Suprapubic skin (tissue), 4 donors: Measurements from ENCODE around the gene DMGDH. TPM values are rescaled to one million over a fixed set of nuclear protein-coding genes. Genes with fewer than 3 reads are reported as not detected.

Experiments
- DNase-seq, 2 donors: peaks; one replicate each; pipeline ENCODE4 v3.0.0-alpha.2; 2019; ENCODE audit warnings: low spot score in 2 of 2
- H3K27ac ChIP-seq: fragments of 200-600 bp; sonication (generic); one replicate; pipeline ENCODE4 v1.5.1; 2019
- H3K27me3 ChIP-seq: fragments of 200-600 bp; sonication (generic); one replicate; pipeline ENCODE4 v1.5.1; 2019
- H3K36me3 ChIP-seq: fragments of 200-600 bp; sonication (generic); one replicate; pipeline ENCODE4 v1.5.1; 2019
- H3K4me1 ChIP-seq: fragments of 200-600 bp; sonication (generic); one replicate; pipeline ENCODE4 v1.5.1; 2019
- H3K4me3 ChIP-seq: fragments of 200-600 bp; sonication (generic); one replicate; pipeline ENCODE4 v1.5.1; 2019; ENCODE audit warnings: mild to moderate bottlenecking
- H3K9me3 ChIP-seq: fragments of 200-600 bp; sonication (generic); one replicate; pipeline ENCODE4 v1.5.1; 2019
- EP300 ChIP-seq: sonication (generic); formaldehyde crosslinking; IDR thresholded peaks from one replicate; pipeline ENCODE4 v1.6.1; 2017; ENCODE audit warnings: antibody characterized with exemption
- POLR2A ChIP-seq, 2 donors: fragments of 450-650 bp; IDR thresholded peaks; one replicate each; pipeline ENCODE4 v1.6.1; 2017; ENCODE audit warnings: antibody characterized with exemption in 2 of 2, mild to moderate bottlenecking in 2 of 2, moderate library complexity in 2 of 2
- POLR2AphosphoS5 ChIP-seq, 3 donors: sonication (generic); formaldehyde crosslinking; IDR thresholded peaks; one replicate each; pipeline ENCODE4 v1.6.1; 2017; ENCODE audit warnings: antibody characterized with exemption in 3 of 3
- WGBS: methylation state at CpG from one replicate; pipeline ENCODE4 v1.1.5; 2018; 5-methylcytosine and 5-hydroxymethylcytosine counted together
- total RNA-seq, 4 donors: library from RNA; depleted of rRNA; stranded (reverse); fragments of >200 nt; gene quantifications; one replicate each; pipeline ENCODE4 v1.1.0, GENCODE V29; 2016
- TF ChIP-seq, protein P1 (sequence below), 2 donors: fragments of 200-600 bp in 1 of 2; fragments of 450-650 bp in 1 of 2; sonication (generic) in 1 of 2; IDR thresholded peaks; one replicate each; pipeline ENCODE4 v1.5.1; 2016 to 2019; ENCODE audit warnings: antibody characterized with exemption in 2 of 2, mild to moderate bottlenecking in 1 of 2, moderate library complexity in 1 of 2

Gene DMGDH
- total RNA-seq, 4 donors from 2014 or later = 0.55 to 2.8 (median 1.1) TPM; not detected in 1

DNA sequence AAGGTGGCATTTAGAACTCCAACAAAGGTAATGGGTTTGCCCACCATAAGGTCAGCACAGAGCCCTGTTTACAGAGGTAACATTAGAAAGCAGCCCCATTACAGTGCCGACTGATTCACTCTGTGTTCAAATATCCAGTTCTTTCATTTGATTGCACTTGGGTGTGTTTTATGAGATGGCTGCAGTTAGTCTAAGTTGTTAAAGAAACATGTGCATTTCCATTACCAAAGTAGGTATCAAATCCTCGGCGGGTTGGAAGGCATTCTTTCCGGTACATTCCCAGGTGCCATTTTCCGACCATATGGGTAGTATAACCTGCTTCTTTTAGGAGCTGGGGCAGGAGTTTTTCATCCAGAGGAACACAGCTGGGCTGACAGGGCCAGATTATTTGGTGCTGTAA is 100.7 kb downstream of the DMGDH start:
- Histone ChIP-seq H3K27me3 (no peaks in the 10 kb centered on the region), H3K27ac (no peak overlapping the region), H3K36me3 (no peaks in the 10 kb centered on the region), H3K9me3 (no peaks in the 10 kb centered on the region), H3K4me3 (no peak overlapping the region), H3K4me1 (peaks cover 18% of the 10 kb centered on the region)
- TF ChIP-seq EP300 (no peak), POLR2AphosphoS5 (IDR thresholded peaks at IDR 0.05) (no peak), POLR2A (IDR thresholded peaks at IDR 0.05) (no peak)
- TF ChIP-seq, protein P1, sequence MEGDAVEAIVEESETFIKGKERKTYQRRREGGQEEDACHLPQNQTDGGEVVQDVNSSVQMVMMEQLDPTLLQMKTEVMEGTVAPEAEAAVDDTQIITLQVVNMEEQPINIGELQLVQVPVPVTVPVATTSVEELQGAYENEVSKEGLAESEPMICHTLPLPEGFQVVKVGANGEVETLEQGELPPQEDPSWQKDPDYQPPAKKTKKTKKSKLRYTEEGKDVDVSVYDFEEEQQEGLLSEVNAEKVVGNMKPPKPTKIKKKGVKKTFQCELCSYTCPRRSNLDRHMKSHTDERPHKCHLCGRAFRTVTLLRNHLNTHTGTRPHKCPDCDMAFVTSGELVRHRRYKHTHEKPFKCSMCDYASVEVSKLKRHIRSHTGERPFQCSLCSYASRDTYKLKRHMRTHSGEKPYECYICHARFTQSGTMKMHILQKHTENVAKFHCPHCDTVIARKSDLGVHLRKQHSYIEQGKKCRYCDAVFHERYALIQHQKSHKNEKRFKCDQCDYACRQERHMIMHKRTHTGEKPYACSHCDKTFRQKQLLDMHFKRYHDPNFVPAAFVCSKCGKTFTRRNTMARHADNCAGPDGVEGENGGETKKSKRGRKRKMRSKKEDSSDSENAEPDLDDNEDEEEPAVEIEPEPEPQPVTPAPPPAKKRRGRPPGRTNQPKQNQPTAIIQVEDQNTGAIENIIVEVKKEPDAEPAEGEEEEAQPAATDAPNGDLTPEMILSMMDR (IDR thresholded peaks at IDR 0.05) = no peak
- WGBS = 86% methylated on average over 5 of the region's 5 CpGs
- DNase-seq = no peak

DNA sequence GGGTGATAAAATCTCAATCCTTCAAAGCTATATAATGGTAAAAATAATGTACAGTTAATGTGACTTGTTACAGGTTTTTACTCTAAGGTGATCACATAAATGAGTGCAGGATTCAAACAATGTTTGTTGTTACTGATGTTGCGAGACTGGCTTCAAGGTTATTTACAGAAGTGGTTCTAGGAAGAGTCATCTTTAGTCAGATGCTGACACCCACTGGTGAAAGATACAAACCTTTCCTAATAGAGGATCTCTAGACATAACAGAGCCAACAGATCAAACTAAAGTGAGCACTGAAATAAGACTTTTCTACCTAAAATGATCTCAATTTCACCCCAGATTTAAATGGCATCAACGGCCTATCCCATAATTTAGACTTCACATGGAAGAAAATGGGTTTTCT is 104.6 kb downstream of the DMGDH start:
- no peak overlapping the region for H3K27ac ChIP-seq
- TF ChIP-seq, protein P1 (IDR thresholded peaks at IDR 0.05) = peak; percentile 21
- TF ChIP-seq POLR2AphosphoS5 (IDR thresholded peaks at IDR 0.05) = no peak
- H3K4me1 ChIP-seq = no peaks in the 10 kb centered on the region
- WGBS = 55% methylated on average over 2 of the region's 2 CpGs
- no peaks in the 10 kb centered on the region for H3K27me3 ChIP-seq
- H3K4me3 ChIP-seq = no peak overlapping the region
- H3K36me3 ChIP-seq = no peaks in the 10 kb centered on the region
- no peak for DNase-seq
- no peaks in the 10 kb centered on the region for H3K9me3 ChIP-seq

DNA sequence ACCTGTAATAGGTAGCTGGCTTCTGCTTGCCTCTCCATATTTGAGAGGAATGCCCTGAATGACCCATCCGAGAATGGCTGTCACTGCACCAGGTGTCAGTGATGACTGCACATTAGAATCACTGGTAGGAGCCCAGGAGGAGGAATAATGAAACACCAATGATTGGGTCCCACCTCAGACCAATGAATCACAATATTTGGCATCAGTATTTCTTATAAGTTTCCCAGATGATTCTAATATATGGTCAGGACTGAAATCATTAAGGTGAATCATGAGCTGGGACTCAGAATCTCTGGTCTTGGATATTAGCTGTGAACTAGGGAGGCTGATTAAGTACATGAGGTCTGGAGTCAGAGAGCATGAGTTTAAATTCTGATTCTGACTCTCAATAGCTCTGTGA is 107.7 kb downstream of the DMGDH start:
- H3K36me3 ChIP-seq = no peaks in the 10 kb centered on the region
- H3K4me3 ChIP-seq = no peak overlapping the region
- no peak for DNase-seq
- no peaks in the 10 kb centered on the region for H3K9me3 ChIP-seq
- H3K4me1 ChIP-seq = no peaks in the 10 kb centered on the region
- TF ChIP-seq EP300 = no peak
- H3K27me3 ChIP-seq = no peaks in the 10 kb centered on the region
- no peak overlapping the region for H3K27ac ChIP-seq
- 63% methylated on average over 1 of the region's 1 CpG for WGBS

DNA sequence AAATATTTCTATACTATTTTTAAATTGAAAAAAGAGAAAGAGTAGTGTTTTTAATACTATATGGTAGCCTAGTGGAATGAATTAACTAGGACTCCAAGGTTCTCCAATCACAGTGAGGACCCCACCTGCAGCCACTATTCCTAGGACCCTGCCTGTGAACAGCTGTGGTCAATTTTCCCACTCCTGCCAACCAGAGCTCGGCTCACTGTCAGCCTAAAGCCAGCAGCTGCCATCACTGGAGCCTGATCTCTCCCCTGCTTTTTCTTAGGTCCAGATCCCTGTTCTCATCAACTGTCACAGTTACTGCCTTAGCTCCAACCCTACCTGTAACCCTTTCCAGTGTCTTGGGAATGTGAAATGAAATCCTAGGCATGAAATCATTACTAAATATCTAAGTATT is 109.7 kb downstream of the DMGDH start:
- Histone ChIP-seq H3K27ac (no peak overlapping the region), H3K4me1 (no peaks in the 10 kb centered on the region), H3K36me3 (no peaks in the 10 kb centered on the region), H3K27me3 (no peaks in the 10 kb centered on the region), H3K9me3 (no peaks in the 10 kb centered on the region), H3K4me3 (no peak overlapping the region)
- no peak for TF ChIP-seq EP300
- TF ChIP-seq, protein P1 (IDR thresholded peaks at IDR 0.05) = no peak
- TF ChIP-seq POLR2A (IDR thresholded peaks at IDR 0.05) = no peak
- TF ChIP-seq POLR2AphosphoS5 (IDR thresholded peaks at IDR 0.05) = no peak
- no peak for DNase-seq
- 100% methylated on average over 1 of the region's 1 CpG for WGBS

DNA sequence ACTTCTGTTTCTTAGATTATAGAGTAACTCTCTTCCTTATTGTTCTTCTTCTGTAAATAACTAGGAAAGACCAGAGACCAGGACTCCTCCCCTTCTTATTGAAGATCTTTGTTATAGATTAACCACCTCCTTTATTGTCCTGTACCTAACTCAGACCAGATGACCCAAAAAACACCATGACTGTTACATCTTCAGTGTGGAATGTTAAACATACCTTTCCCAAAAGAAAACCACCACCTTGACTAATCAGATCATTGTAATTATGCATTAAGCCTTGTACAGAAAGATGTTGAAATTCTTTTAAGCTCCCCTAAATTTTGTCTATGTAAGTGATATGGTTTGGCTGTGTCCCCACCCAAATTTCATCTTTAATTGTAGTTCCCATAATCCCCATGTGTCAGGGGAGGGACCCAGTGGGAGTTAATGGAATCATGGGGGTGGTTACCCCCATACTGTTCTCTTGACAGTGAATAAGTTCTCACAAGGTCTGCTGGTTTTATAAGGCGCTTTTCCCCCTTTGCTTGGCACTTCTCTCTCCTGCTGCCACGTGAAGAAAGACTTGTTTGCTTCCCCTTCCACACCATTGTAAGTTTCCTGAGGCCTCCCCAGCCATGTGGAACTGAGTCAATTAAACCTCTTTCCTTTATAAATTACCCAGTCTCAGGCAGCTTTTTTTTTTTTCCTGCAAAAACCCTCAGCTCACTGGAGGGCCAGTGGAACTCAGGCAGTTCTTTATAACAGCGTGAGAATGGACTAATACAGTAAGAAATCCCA is 110.6 kb downstream of the DMGDH start:
- H3K36me3 ChIP-seq = no peaks in the 10 kb centered on the region
- H3K4me1 ChIP-seq = no peaks in the 10 kb centered on the region
- H3K9me3 ChIP-seq = no peaks in the 10 kb centered on the region
- TF ChIP-seq EP300 (no peak), POLR2A (IDR thresholded peaks at IDR 0.05) (no peak), POLR2AphosphoS5 (IDR thresholded peaks at IDR 0.05) (no peak)
- TF ChIP-seq, protein P1 (IDR thresholded peaks at IDR 0.05) = no peak
- no peak overlapping the region for H3K4me3 ChIP-seq
- H3K27ac ChIP-seq = no peak overlapping the region
- no peaks in the 10 kb centered on the region for H3K27me3 ChIP-seq
- no peak for DNase-seq
- 67% methylated on average over 3 of the region's 3 CpGs for WGBS

DNA sequence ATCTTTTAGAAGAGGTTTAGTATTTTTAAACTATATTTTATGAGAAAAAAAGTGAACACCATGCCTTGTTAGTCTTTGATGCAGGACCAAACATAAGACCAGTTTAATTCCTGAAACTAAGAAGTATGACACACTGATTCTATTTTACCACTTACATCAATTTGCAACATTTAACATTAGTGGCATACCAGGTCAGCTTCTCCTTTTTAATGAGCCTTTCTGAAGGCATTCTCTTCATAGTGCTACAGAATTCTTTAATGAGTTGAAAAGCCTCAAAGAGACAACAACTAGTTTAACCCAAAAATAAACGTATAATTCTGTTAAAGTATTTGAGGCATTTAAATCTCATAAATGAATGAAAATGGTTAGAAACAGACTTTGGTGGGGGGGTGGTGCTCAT is 112.6 kb downstream of the DMGDH start:
- 61% methylated on average over 1 of the region's 1 CpG for WGBS
- Histone ChIP-seq H3K4me1 (no peaks in the 10 kb centered on the region), H3K27ac (no peak overlapping the region), H3K27me3 (no peaks in the 10 kb centered on the region), H3K4me3 (no peak overlapping the region), H3K36me3 (no peaks in the 10 kb centered on the region), H3K9me3 (no peaks in the 10 kb centered on the region)
- no peak for TF ChIP-seq POLR2A (IDR thresholded peaks at IDR 0.05)
- DNase-seq = no peak
